GM12874 (cell line): ENCODE data around the gene MPIG6B.

ENCODE experiments used
- CTCF ChIP-seq: IDR thresholded peaks from 2 replicates; pipeline ENCODE4 v1.5.1; 2011; ENCODE audit warnings: low read depth, mild to moderate bottlenecking, control low read depth, low read length, moderate library complexity; ENCODE audit not compliant: insufficient read depth

The MPIG6B gene

GRCh38 chr6:31718265-31718664 is 4.9 kb upstream of the MPIG6B start:
- TF ChIP-seq CTCF, result no peak

- TF ChIP-seq CTCF, result no peak
Observed at GRCh38 chr6:31719001-31719400, 4.2 kb upstream of the MPIG6B start.

- no peak for TF ChIP-seq CTCF
Observed at GRCh38 chr6:31720196-31720770, 2.9 kb upstream of the MPIG6B start.

- TF ChIP-seq CTCF, result no peak
Observed at GRCh38 chr6:31721351-31722020, 1.7 kb upstream of the MPIG6B start, which contains the start of gene LY6G6C. Gene LY6G6C (minus strand): TSS chr6:31721746. CDS start chr6:31721679, 67 bp downstream.

DNA sequence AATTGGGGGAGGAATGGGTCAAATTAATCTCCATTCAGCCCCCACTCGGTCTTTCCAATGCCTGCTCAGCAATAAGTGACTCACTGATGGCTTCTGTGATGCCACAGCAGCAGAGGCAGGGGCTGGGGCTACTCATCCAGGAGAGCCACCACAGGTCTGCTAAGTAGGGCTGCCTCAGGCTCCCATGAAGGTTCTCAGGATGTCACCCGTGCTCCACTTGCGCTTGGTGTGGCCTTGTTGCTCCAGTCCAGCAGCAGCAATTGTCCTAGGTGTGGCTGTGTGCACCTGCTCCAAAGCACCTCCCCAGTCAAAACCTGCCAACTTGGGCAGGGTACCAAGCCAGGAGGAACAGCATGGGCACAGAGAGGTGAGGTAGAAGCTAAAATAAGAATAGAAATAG is 1.0 kb upstream of the MPIG6B start:
- no peak for TF ChIP-seq CTCF

GRCh38 chr6:31723980-31724691 is 963 bp downstream of the MPIG6B start:
- TF ChIP-seq CTCF, result no peak

DNA sequence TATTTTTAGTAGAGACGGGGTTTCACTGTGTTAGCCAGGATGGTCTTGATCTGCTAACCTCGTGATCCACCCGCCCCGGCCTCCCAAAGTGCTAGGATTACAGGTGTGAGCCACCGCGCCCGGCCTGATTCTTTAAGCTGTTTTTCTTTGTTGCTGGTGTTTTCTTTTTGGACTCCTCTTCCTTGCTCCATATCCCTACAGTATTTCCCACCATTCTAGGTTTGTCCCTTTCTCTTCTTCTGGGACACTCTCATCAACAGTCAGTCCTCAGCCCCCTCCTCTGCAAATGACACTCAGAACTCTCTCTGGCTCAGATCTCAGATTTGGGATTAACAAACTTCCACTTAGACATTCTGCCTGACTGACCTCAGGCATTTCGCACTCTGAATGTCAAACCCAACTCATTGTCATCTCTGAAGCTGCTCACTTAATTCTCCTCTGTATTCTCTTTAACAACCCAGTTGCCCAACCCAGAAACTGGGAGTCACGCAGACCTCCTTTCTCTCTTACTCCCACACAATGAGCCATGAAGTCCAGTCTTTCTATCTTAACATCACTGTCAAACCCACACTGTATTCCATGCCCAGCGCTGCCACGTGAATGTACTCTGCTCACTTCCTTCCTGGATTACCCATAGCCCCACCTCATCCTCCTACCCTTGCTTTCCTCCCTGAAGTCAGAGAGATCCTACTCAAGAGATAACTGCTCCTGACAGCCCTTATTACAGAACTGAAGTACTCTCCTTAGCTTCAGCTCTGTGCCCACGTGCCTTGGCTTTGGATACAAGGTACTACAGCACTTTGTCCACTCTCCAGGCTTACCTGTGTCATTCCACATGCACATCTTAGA is 2.6 kb downstream of the MPIG6B start:
- no peak for TF ChIP-seq CTCF
